GM19324 (cell line): ENCODE results near the gene OPRM1.

Experiments
- ATAC-seq: cut with Tn5 transposase; IDR thresholded peaks from one replicate; pipeline ENCODE4 v1.9.1; 2021; ENCODE audit warnings: mild to moderate bottlenecking, moderate library complexity; ENCODE audit not compliant: unreplicated experiment, low FRiP score

Gene OPRM1

GRCh38 chr6:154267508-154268106, 228.6 kb downstream of the OPRM1 start:
- ATAC-seq = no peak

- no peak for ATAC-seq
Observed at GRCh38 chr6:154268486-154268885, 229.4 kb downstream of the OPRM1 start.

- no peak for ATAC-seq
Observed at GRCh38 chr6:154274168-154274567, 235.1 kb downstream of the OPRM1 start.

GRCh38 chr6:154276810-154277628, 238.0 kb downstream of the OPRM1 start:
- ATAC-seq = no peak

- peak; percentile 46 for ATAC-seq
Observed at GRCh38 chr6:154277629-154278017, 238.6 kb downstream of the OPRM1 start.

GRCh38 chr6:154280521-154280920, 241.5 kb downstream of the OPRM1 start:
- no peak for ATAC-seq

- no peak for ATAC-seq
Observed at GRCh38 chr6:154284313-154284853, 245.3 kb downstream of the OPRM1 start.

- ATAC-seq = no peak
Observed at GRCh38 chr6:154285826-154286225, 246.8 kb downstream of the OPRM1 start.

- no peak for ATAC-seq
Observed at GRCh38 chr6:154289818-154290508, 250.9 kb downstream of the OPRM1 start.

- no peak for ATAC-seq
Observed at GRCh38 chr6:154292066-154292465, 253.0 kb downstream of the OPRM1 start.

- no peak for ATAC-seq
Observed at GRCh38 chr6:154292855-154293519, 253.9 kb downstream of the OPRM1 start.

GRCh38 chr6:154295733-154296132, 256.7 kb downstream of the OPRM1 start:
- ATAC-seq = no peak
